B cell (primary cell): ENCODE results near the gene MT1G. TPM values are rescaled to one million over a fixed set of nuclear protein-coding genes. Genes with fewer than 3 reads are reported as not detected.
A peak's percentile ranks its signal among the peaks of the same experiment; 100 is the strongest.

Experiments
- ATAC-seq: fragments of 200-7000 bp; cut with Tn5 transposase; one replicate; pipeline ENCODE4 v1.10.0; 2021; ENCODE audit warnings: low read depth, mild to moderate bottlenecking, moderate number of reproducible peaks, moderate library complexity
- CTCF ChIA-PET: fragments of 350-600 bp; sonication (Branson Sonifier 250); formaldehyde crosslinking; loops from one replicate; lab custom pipeline; 2021; ENCODE audit warnings: antibody characterized with exemption, inconsistent platforms; lab: Charles Lee
- POLR2A ChIA-PET: fragments of 350-600 bp; sonication (Branson Sonifier 250); formaldehyde crosslinking; loops from one replicate; lab custom pipeline; 2021; ENCODE audit warnings: antibody characterized with exemption; lab: Charles Lee
- DNase-seq: peaks from one replicate; pipeline ENCODE4 v3.0.0; 2013
- H2AFZ ChIP-seq: 2 replicates; pipeline ENCODE4 v1.6.1; 2012; ENCODE audit warnings: mild to moderate bottlenecking, low read depth, low read length; ENCODE audit not compliant: insufficient read depth, poor library complexity, severe bottlenecking
- H3K27ac ChIP-seq, 2 donors: 1 replicate in 1 of 2; 2 replicates in 1 of 2; pipeline ENCODE4 v1.5.1; 2012 to 2013; ENCODE audit warnings: low read length in 2 of 2, mild to moderate bottlenecking in 2 of 2, moderate library complexity in 1 of 2
- H3K27me3 ChIP-seq, 4 experiments: fragments of 200-600 bp in 1 of 4; sonication (generic) in 1 of 4; replicated peaks in 1 of 4; 1 replicate in 2 of 4; 2 replicates in 2 of 4; pipeline versions ENCODE4 v1.6.1 to v1.7.0; 2013 to 2016; ENCODE audit warnings: low read length in 3 of 4, mild to moderate bottlenecking in 2 of 4, mixed read lengths in 1 of 4, moderate library complexity in 1 of 4; ENCODE audit not compliant: insufficient read depth in 4 of 4, control insufficient read depth in 3 of 4; ENCODE audit errors: control extremely low read depth in 1 of 4
- H3K36me3 ChIP-seq, 2 experiments: replicated peaks in 1 of 2; 1 replicate in 1 of 2; 2 replicates in 1 of 2; pipeline versions ENCODE4 v1.6.1 to v1.7.1; 2013; ENCODE audit warnings: low read length in 1 of 2; ENCODE audit not compliant: insufficient read depth in 2 of 2, control insufficient read depth in 1 of 2; ENCODE audit errors: control extremely low read depth in 1 of 2, extremely low read depth in 1 of 2
- H3K4me1 ChIP-seq, 2 donors: fragments of 200-600 bp in 1 of 2; sonication (generic) in 1 of 2; 1 replicate in 1 of 2; 2 replicates in 1 of 2; pipeline versions ENCODE4 v1.5.1 to v1.6.1; 2013 to 2017; ENCODE audit warnings: low read length in 2 of 2; ENCODE audit not compliant: control insufficient read depth in 2 of 2, insufficient read depth in 2 of 2
- H3K4me2 ChIP-seq: replicated peaks from 2 replicates; pipeline ENCODE3; 2012; ENCODE audit warnings: mild to moderate bottlenecking, low read depth, low read length; ENCODE audit not compliant: poor library complexity, severe bottlenecking
- H3K4me3 ChIP-seq, 5 experiments: fragments of 200-600 bp in 1 of 5; sonication (generic) in 1 of 5; 1 replicate in 3 of 5; 2 replicates in 2 of 5; pipeline versions ENCODE4 v1.5.1 to v1.7.0; 2011 to 2016; ENCODE audit warnings: low read length in 4 of 5, mild to moderate bottlenecking in 4 of 5, low read depth in 2 of 5, control low read depth in 1 of 5, moderate library complexity in 1 of 5; ENCODE audit not compliant: insufficient read depth in 1 of 5; ENCODE audit errors: control extremely low read depth in 1 of 5, extremely low read depth in 1 of 5
- H3K79me2 ChIP-seq: fragments of 200-600 bp; sonication (generic); one replicate; pipeline ENCODE4 v1.6.0; 2016; ENCODE audit warnings: low read length; ENCODE audit not compliant: control insufficient read depth, insufficient read depth
- H3K9ac ChIP-seq: fragments of 200-600 bp; sonication (generic); 2 replicates; pipeline ENCODE4 v1.6.1; 2017; ENCODE audit warnings: mild to moderate bottlenecking, low read length, moderate library complexity
- H3K9me3 ChIP-seq, 3 donors: one replicate each; pipeline versions ENCODE4 v1.6.1 to v1.7.1; 2013; ENCODE audit warnings: low read length in 2 of 3; ENCODE audit not compliant: control insufficient read depth in 2 of 3, insufficient read depth in 1 of 3; ENCODE audit errors: control extremely low read depth in 1 of 3
- H4K20me1 ChIP-seq: 2 replicates; pipeline ENCODE4 v1.6.0; 2012; ENCODE audit warnings: mild to moderate bottlenecking, low read length; ENCODE audit not compliant: insufficient read depth, control insufficient read depth, poor library complexity, severe bottlenecking
- H3K27ac Mint-ChIP-seq: one replicate; pipeline ENCODE4 v1.8.0; 2021; ENCODE audit warnings: mixed read lengths
- H3K27me3 Mint-ChIP-seq: one replicate; pipeline ENCODE4 v1.8.0; 2021; ENCODE audit warnings: mixed read lengths
- H3K4me1 Mint-ChIP-seq: one replicate; pipeline ENCODE4 v1.8.0; 2021; ENCODE audit warnings: mixed read lengths
- H3K4me3 Mint-ChIP-seq: one replicate; pipeline ENCODE4 v1.8.0; 2021; ENCODE audit warnings: mixed read lengths
- H3K9me3 Mint-ChIP-seq: one replicate; pipeline ENCODE4 v1.8.0; 2022; ENCODE audit warnings: mixed read lengths; ENCODE audit not compliant: insufficient read depth
- CTCF ChIP-seq: fragments of 200-600 bp; IDR thresholded peaks from one replicate; pipeline ENCODE4 v1.8.0; 2022; ENCODE audit warnings: antibody characterized with exemption, mild to moderate bottlenecking
- EZH2 ChIP-seq: IDR thresholded peaks from 2 replicates; pipeline ENCODE4 v1.6.1; 2012; ENCODE audit warnings: borderline replicate concordance, low read depth, mild to moderate bottlenecking, moderate library complexity, low read length; ENCODE audit not compliant: insufficient read depth, poor library complexity, severe bottlenecking
- WGBS: methylation state at CpG from one replicate; pipeline ENCODE4 v1.1.5; 2013; ENCODE audit warnings: missing lambda C conversion rate; ENCODE audit not compliant: insufficient coverage; 5-methylcytosine and 5-hydroxymethylcytosine counted together
- intact Hi-C: fragments of 100-400 bp; cut with micrococcal nuclease; formaldehyde crosslinking; loops from one replicate; pipeline ENCODE4 v1.10.0; 2022
- polyA plus RNA-seq: library from polyadenylated mRNA; depleted of rRNA; stranded (reverse); fragments of >200 nt; gene quantifications from 2 replicates; pipeline ENCODE4 v1.2.3, GENCODE V29; 2012
- total RNA-seq, 2 donors: library from RNA; stranded (reverse); fragments of 120-200 nt in 1 of 2; gene quantifications; 1 replicate in 1 of 2; 2 replicates in 1 of 2; pipeline versions ENCODE4 v1.2.3 to v1.2.4, GENCODE V29; 2013 to 2022

The MT1G gene
- total and polyA plus RNA-seq, 2 donors (not counting 1 experiment from before 2014, with no cell fraction given): not detected

DNA sequence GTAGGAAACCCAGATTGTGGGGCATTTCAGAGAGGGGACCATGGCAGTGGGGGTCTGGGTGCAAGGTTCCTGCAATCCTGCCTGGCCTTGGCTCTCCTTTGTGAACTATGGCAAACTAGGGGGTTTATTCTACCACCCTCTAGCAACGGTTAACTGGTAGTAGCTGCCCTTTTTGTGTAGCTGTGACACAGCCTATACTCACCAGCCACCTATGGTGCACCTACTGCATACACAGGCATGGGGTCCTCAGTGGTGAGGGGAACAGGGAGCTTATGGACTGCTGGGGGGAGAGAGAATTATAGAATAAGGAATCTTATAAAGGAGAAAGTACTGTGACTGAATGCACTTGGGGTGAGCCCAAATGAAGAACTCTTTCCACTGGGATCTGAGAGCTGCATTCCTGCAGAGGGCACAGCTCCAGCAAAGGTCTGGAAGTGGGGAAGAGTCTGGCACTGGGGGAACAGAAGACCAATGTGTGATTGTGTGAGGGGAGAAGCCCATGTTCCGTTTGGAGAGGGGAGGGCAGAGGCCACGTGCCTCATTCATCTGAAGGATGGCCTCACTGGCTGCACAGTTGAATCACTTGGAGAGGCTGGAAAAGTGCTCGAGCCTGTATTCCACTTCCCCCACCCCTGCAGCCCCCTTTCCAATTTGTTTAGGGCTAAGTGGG is 16.5 kb upstream of the MT1G start:
- H3K4me2 ChIP-seq: no peak overlapping the region
- H3K79me2 ChIP-seq: no peaks in the 10 kb centered on the region
- no peak overlapping the region for H3K27ac ChIP-seq
- no peak for TF ChIP-seq CTCF
- TF ChIP-seq EZH2: no peak
- H4K20me1 ChIP-seq: no peaks in the 10 kb centered on the region
- Mint-ChIP-seq H3K27ac (no peak overlapping the region), H3K9me3 (peaks cover 2% of the 10 kb centered on the region), H3K4me1 (peaks cover 21% of the 10 kb centered on the region), H3K27me3 (peaks cover 10% of the 10 kb centered on the region), H3K4me3 (peak overlapping the region; percentile 37)
- ChIA-PET CTCF (no interaction called here), POLR2A (interaction anchor here (0.6 to 1.2 kb wide), 2 partner anchors 27 to 478 kb away, joined by 4 to 5 read pairs; no protein-coding TSS in a partner anchor)
- no peak overlapping the region for H3K4me3 ChIP-seq
- intact Hi-C loops: loop anchor here (10.0 kb wide), 1 partner anchor 50 kb away; the partner anchor contains the start of genes MT1A and MT1M
- 89% methylated on average over 3 of the region's 4 CpGs for WGBS
- DNase-seq (no peak), ATAC-seq (no peak)
- H3K27me3 ChIP-seq: peaks cover 0 to 9% (median 3%) of the 10 kb centered on the region in 4 experiments
- H3K36me3 ChIP-seq: no peaks in the 10 kb centered on the region
- no peak overlapping the region for H2AFZ ChIP-seq
- no peak overlapping the region for H3K9ac ChIP-seq
- peaks cover 14 to 15% of the 10 kb centered on the region in 2 donors for H3K4me1 ChIP-seq
- H3K9me3 ChIP-seq: peaks cover 0 to 7% (median 0%) of the 10 kb centered on the region in 3 donors
